IMR-90 (cell line): ENCODE measurements around the gene CYSRT1. TPM values are rescaled to one million over a fixed set of nuclear protein-coding genes. Genes with fewer than 3 reads are reported as not detected.
A peak's percentile ranks its signal among the peaks of the same experiment; 100 is the strongest.

ENCODE experiments used
- ATAC-seq: fragments of 200-7000 bp; cut with Tn5 transposase; 2 replicates; pipeline ENCODE4 v1.9.1; 2020; ENCODE audit warnings: low read depth, mild to moderate bottlenecking, moderate library complexity
- BruUV-seq: library from RNA; stranded (reverse); fragments of 400-500 nt; replicated peaks from 2 replicates; lab custom pipeline; 2021; lab: Mats Ljungman, UMichigan
- CTCF ChIA-PET: fragments of 300-600 bp; formaldehyde crosslinking; extraction: SDS; loops from one replicate; lab custom pipeline; 2021; ENCODE audit warnings: antibody characterized with exemption; lab: Yijun Ruan, JAX
- POLR2A ChIA-PET: fragments of 300-600 bp; sonication (Branson Sonifier 250); formaldehyde crosslinking; loops from one replicate; lab custom pipeline; 2022; ENCODE audit warnings: antibody characterized with exemption; ENCODE audit not compliant: unreplicated experiment; lab: Charles Lee
- DNase-seq: peaks from one replicate; pipeline ENCODE4 v3.0.0; 2013
- H2AFZ ChIP-seq: replicated peaks from 2 replicates; pipeline ENCODE3; 2013; ENCODE audit warnings: low read length, mild to moderate bottlenecking; ENCODE audit not compliant: poor library complexity
- H2AK5ac ChIP-seq: 2 replicates; pipeline ENCODE4 v1.6.1; 2013; ENCODE audit warnings: low read depth, low read length, inconsistent platforms
- H2AK9ac ChIP-seq: replicated peaks from 2 replicates; pipeline ENCODE3; 2013; ENCODE audit warnings: mild to moderate bottlenecking, low read depth, low read length, moderate library complexity; ENCODE audit not compliant: poor library complexity
- H2BK120ac ChIP-seq: 2 replicates; pipeline ENCODE4 v1.6.1; 2013; ENCODE audit warnings: low read depth, low read length, inconsistent platforms
- H2BK15ac ChIP-seq: 3 replicates; pipeline ENCODE4 v1.6.1; 2013; ENCODE audit warnings: low read depth, low read length, inconsistent platforms
- H2BK20ac ChIP-seq: 2 replicates; pipeline ENCODE4 v1.6.1; 2013; ENCODE audit warnings: low read depth, mild to moderate bottlenecking, inconsistent platforms, low read length, moderate library complexity
- H2BK5ac ChIP-seq: 2 replicates; pipeline ENCODE4 v1.6.1; 2013; ENCODE audit warnings: mild to moderate bottlenecking, low read depth, low read length, inconsistent platforms; ENCODE audit not compliant: poor library complexity, severe bottlenecking
- H3K14ac ChIP-seq: replicated peaks from 2 replicates; pipeline ENCODE4 v1.6.1; 2013; ENCODE audit warnings: low read depth, low read length, inconsistent platforms
- H3K18ac ChIP-seq: 2 replicates; pipeline ENCODE4 v1.6.1; 2013; ENCODE audit warnings: low read depth, low read length, control low read depth
- H3K23ac ChIP-seq: 2 replicates; pipeline ENCODE4 v1.6.1; 2013; ENCODE audit warnings: low read depth, low read length, inconsistent platforms
- H3K27ac ChIP-seq: 2 replicates; pipeline ENCODE4 v1.5.1; 2013; ENCODE audit warnings: mild to moderate bottlenecking, control low read depth, low read length; ENCODE audit not compliant: insufficient read depth
- H3K27me3 ChIP-seq: 2 replicates; pipeline ENCODE4 v1.6.1; 2013; ENCODE audit warnings: low read length; ENCODE audit not compliant: control insufficient read depth, insufficient read depth
- H3K36me3 ChIP-seq: 2 replicates; pipeline ENCODE4 v1.6.1; 2013; ENCODE audit warnings: low read length, mixed read lengths; ENCODE audit not compliant: control insufficient read depth, insufficient read depth
- H3K4ac ChIP-seq: 2 replicates; pipeline ENCODE4 v1.6.1; 2013; ENCODE audit warnings: low read depth, low read length, inconsistent platforms
- H3K4me1 ChIP-seq: 2 replicates; pipeline ENCODE4 v1.6.1; 2013; ENCODE audit warnings: low read length, mixed read lengths; ENCODE audit not compliant: control insufficient read depth, insufficient read depth
- H3K4me2 ChIP-seq: 2 replicates; pipeline ENCODE4 v1.6.1; 2013; ENCODE audit warnings: low read depth, mild to moderate bottlenecking, control low read depth, low read length, moderate library complexity
- H3K4me3 ChIP-seq: 2 replicates; pipeline ENCODE4 v1.5.1; 2013; ENCODE audit warnings: low read depth, mild to moderate bottlenecking, control low read depth, low read length, moderate library complexity; ENCODE audit not compliant: insufficient read depth
- H3K56ac ChIP-seq: 2 replicates; pipeline ENCODE4 v1.6.1; 2013; ENCODE audit warnings: low read length, inconsistent platforms; ENCODE audit not compliant: insufficient read depth; ENCODE audit errors: extremely low read depth
- H3K79me1 ChIP-seq, 2 experiments: 2 replicates each; pipeline ENCODE4 v1.6.1; 2013; ENCODE audit warnings: low read length in 2 of 2, inconsistent platforms in 1 of 2, low read depth in 1 of 2
- H3K9ac ChIP-seq: 2 replicates; pipeline ENCODE4 v1.6.1; 2013; ENCODE audit warnings: low read depth, low read length, control low read depth
- H3K9me1 ChIP-seq: 2 replicates; pipeline ENCODE4 v1.6.1; 2013; ENCODE audit warnings: low read length, inconsistent platforms; ENCODE audit not compliant: insufficient read depth
- H3K9me3 ChIP-seq: 2 replicates; pipeline ENCODE4 v1.6.1; 2013; ENCODE audit warnings: low read length; ENCODE audit not compliant: control insufficient read depth, insufficient read depth
- H4K20me1 ChIP-seq: 2 replicates; pipeline ENCODE4 v1.6.1; 2013; ENCODE audit warnings: low read length, inconsistent platforms; ENCODE audit not compliant: insufficient read depth
- H4K5ac ChIP-seq: 2 replicates; pipeline ENCODE4 v1.6.1; 2013; ENCODE audit warnings: mild to moderate bottlenecking, low read depth, low read length, control low read depth
- H4K8ac ChIP-seq, 2 experiments: 2 replicates each; pipeline ENCODE4 v1.6.1; 2013; ENCODE audit warnings: low read depth in 2 of 2, low read length in 2 of 2, control low read depth in 1 of 2, inconsistent platforms in 1 of 2
- H4K91ac ChIP-seq: 2 replicates; pipeline ENCODE4 v1.6.1; 2013; ENCODE audit warnings: low read depth, low read length, inconsistent platforms; ENCODE audit not compliant: insufficient read depth
- CEBPB ChIP-seq: IDR thresholded peaks from 2 replicates; pipeline ENCODE4 v1.6.1; 2012; ENCODE audit warnings: low read depth, low read length, improper control_type of control experiment
- CHD1 ChIP-seq: IDR thresholded peaks from 2 replicates; pipeline ENCODE4 v1.6.1; 2012; ENCODE audit warnings: low read depth, low read length, improper control_type of control experiment
- MAFK ChIP-seq: IDR thresholded peaks from 2 replicates; pipeline ENCODE4 v1.6.1; 2012; ENCODE audit warnings: low read depth, low read length, improper control_type of control experiment
- POLR2A ChIP-seq: IDR thresholded peaks from 2 replicates; pipeline ENCODE4 v1.6.1; 2012; ENCODE audit warnings: mild to moderate bottlenecking, low read depth, low read length
- RAD21 ChIP-seq: IDR thresholded peaks from 2 replicates; pipeline ENCODE4 v1.6.1; 2012; ENCODE audit warnings: low read length, improper control_type of control experiment
- SMC3 ChIP-seq: fragments of 150-350 bp; IDR thresholded peaks from 2 replicates; pipeline ENCODE4 v1.6.1; 2016; ENCODE audit warnings: low read depth, mild to moderate bottlenecking, antibody characterized with exemption, low read length, moderate library complexity
- USF2 ChIP-seq: fragments of 150-350 bp; IDR thresholded peaks from 2 replicates; pipeline ENCODE4 v1.6.1; 2017; ENCODE audit warnings: mild to moderate bottlenecking, antibody characterized with exemption, low read length, low read depth
- WGBS, 2 experiments: methylation state at CpG; one replicate each; pipeline versions ENCODE4 v1.1.5 to v1.1.7; 2013; ENCODE audit warnings: missing lambda C conversion rate in 2 of 2; ENCODE audit not compliant: insufficient read length in 1 of 2; ENCODE audit errors: extremely low coverage in 2 of 2; 5-methylcytosine and 5-hydroxymethylcytosine counted together
- dilution Hi-C: fragments of 300-500 bp; cut with HindIII; formaldehyde crosslinking; loops from one replicate; pipeline ENCODE4 v1.14.3; 2018; ENCODE audit warnings: low sequenced_read_pairs; ENCODE audit not compliant: unreplicated experiment
- in situ Hi-C: fragments of 300-500 bp; cut with MboI; formaldehyde crosslinking; loops from 3 replicates; pipeline ENCODE4 v1.14.3; 2019; ENCODE audit warnings: low sequenced_read_pairs, inconsistent platforms, mixed read lengths
- intact Hi-C: fragments of 100-400 bp; cut with micrococcal nuclease; formaldehyde crosslinking; loops from 2 replicates; pipeline ENCODE4 v1.10.0; 2022
- polyA plus RNA-seq, 3 experiments: library from polyadenylated mRNA; depleted of rRNA; stranded (reverse); fragments of >200 nt; gene quantifications; 2 replicates each; pipeline ENCODE4 v1.2.3, GENCODE V29; 2012; ENCODE audit warnings: low replicate concordance in 1 of 3
- total RNA-seq: library from RNA; depleted of rRNA; stranded (reverse); fragments of >200 nt; gene quantifications from 2 replicates; pipeline ENCODE4 v1.2.3, GENCODE V29; 2012
- TF ChIP-seq, protein P1 (sequence below): conservative IDR thresholded peaks from 2 replicates; pipeline ENCODE4 v1.5.1; 2012; ENCODE audit warnings: mild to moderate bottlenecking, low read depth, low read length, improper control_type of control experiment

Gene CYSRT1
- total and polyA plus RNA-seq, 2 of the 4 experiments (the other 2 are of a cell fraction), result 0.18 to 0.84 TPM

DNA sequence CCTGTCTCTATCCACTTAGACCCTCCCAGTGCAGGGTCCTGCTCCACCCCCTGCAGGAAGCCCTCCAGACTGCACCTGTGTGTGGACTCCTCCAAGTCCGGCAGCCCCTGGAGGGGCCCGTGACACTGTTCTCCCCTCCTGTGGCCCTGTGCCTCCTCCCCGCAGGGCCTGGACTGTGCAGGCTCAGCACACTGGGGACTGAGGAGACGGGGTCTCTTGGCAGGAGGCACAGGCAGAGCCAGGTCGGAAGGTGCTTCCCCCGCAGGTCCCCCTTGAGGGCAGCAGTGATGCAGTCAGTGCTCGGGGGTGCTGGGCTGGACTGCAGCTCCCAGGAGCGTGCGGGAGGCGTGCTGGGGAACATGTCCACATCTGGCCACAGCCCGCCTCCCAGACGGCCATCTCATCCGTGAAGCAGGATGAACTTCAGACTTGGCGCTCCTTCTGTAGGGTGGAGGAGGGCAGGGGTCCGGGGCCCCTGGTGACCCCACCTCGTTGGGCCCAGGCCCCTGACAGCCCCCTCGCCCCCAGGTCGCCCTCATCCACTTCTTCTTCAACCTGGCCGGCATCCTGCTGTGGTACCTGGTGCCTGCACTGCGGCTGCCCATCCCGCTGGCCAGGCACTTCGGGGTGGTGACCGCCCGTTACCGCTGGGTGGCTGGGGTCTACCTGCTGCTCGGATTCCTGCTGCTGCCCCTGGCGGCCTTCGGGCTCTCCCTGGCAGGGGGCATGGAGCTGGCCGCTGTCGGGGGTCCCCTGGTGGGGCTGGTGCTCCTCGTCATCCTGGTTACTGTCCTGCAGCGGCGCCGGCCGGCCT is 10.7 kb downstream of the CYSRT1 start:
- ATAC-seq, result no peak
- ChIA-PET CTCF (no interaction called here), POLR2A (interaction anchor here (0.5 kb wide), 1 partner anchor 21 kb away, joined by 3 read pairs; no protein-coding TSS in a partner anchor)
- H3K4me1 ChIP-seq, result peaks cover 5% of the 10 kb centered on the region; the same call in 1 of the 2 replicates
- no peak overlapping the region for H3K23ac ChIP-seq
- in situ Hi-C loops, result no loop called here
- H3K9ac ChIP-seq, result no peak overlapping the region
- 72% methylated on average over 12 of the region's 35 CpGs; no CpG with 5 or more reads in 1 of the 2 experiments for WGBS, 2 experiments
- no peaks in the 10 kb centered on the region for H3K36me3 ChIP-seq
- no peak overlapping the region for H3K18ac ChIP-seq
- no peak overlapping the region for H2AFZ ChIP-seq
- no TSS peak for BruUV-seq
- dilution Hi-C loops, result no loop called here
- intact Hi-C loops, result no loop called here
- no peak overlapping the region for H4K8ac ChIP-seq
- no peak overlapping the region for H3K4me2 ChIP-seq
- H2AK5ac ChIP-seq, result no peak overlapping the region
- H4K91ac ChIP-seq, result no peak overlapping the region
- DNase-seq, result no peak
- no peak overlapping the region for H2BK15ac ChIP-seq
- H3K27ac ChIP-seq, result no peak overlapping the region
- H4K20me1 ChIP-seq, result peaks cover 6% of the 10 kb centered on the region; the same call in 1 of the 2 replicates
- H2BK120ac ChIP-seq, result no peak overlapping the region
- H3K14ac ChIP-seq, result no peak overlapping the region
- peaks cover 8 to 27% of the 10 kb centered on the region in 2 experiments; a peak in 3 of 4 replicates for H3K79me1 ChIP-seq
- H2BK5ac ChIP-seq, result no peak overlapping the region
- peak overlapping the region; percentile 89 for H2AK9ac ChIP-seq
- no peak overlapping the region for H2BK20ac ChIP-seq
- H3K56ac ChIP-seq, result no peak overlapping the region
- H4K5ac ChIP-seq, result no peak overlapping the region
- H3K4ac ChIP-seq, result no peak overlapping the region
- no peak overlapping the region for H3K4me3 ChIP-seq
- TF ChIP-seq CHD1 (no peak), POLR2A (no peak), SMC3 (no peak), USF2 (no peak), RAD21 (no peak), MAFK (no peak), CEBPB (no peak)
- TF ChIP-seq, protein P1, sequence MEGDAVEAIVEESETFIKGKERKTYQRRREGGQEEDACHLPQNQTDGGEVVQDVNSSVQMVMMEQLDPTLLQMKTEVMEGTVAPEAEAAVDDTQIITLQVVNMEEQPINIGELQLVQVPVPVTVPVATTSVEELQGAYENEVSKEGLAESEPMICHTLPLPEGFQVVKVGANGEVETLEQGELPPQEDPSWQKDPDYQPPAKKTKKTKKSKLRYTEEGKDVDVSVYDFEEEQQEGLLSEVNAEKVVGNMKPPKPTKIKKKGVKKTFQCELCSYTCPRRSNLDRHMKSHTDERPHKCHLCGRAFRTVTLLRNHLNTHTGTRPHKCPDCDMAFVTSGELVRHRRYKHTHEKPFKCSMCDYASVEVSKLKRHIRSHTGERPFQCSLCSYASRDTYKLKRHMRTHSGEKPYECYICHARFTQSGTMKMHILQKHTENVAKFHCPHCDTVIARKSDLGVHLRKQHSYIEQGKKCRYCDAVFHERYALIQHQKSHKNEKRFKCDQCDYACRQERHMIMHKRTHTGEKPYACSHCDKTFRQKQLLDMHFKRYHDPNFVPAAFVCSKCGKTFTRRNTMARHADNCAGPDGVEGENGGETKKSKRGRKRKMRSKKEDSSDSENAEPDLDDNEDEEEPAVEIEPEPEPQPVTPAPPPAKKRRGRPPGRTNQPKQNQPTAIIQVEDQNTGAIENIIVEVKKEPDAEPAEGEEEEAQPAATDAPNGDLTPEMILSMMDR, result no peak
- no peaks in the 10 kb centered on the region for H3K9me1 ChIP-seq
- H3K9me3 ChIP-seq, result no peaks in the 10 kb centered on the region
- 0 out of 2 replicates have a peak, but pooled peaks cover 1% of the 10 kb centered on the region for H3K27me3 ChIP-seq
